Measurements from ENCODE around the gene SRSF11. TPM values are rescaled to one million over a fixed set of nuclear protein-coding genes. Genes with fewer than 3 reads are reported as not detected.

The SRSF11 gene
- total and polyA plus RNA-seq, 2 of the 8 experiments (the other 6 are each of a cell fraction or from before 2014, with no cell fraction given): 183 to 260 TPM

GRCh38 chr1:70202173-70202758, 18.9 kb upstream of the SRSF11 start:
- H3K23me2 ChIP-seq (ENCODE audit: low read depth, low read length): 0 out of 2 replicates have a peak, but pooled peaks cover 1% of the 10 kb centered on the region
- TF ChIP-seq SIX5 (IDR thresholded peaks at IDR 0.05; ENCODE audit: low read depth, low read length) (no peak), KDM5A (IDR thresholded peaks at IDR 0.05; ENCODE audit: low read length) (no peak), POU5F1 (IDR thresholded peaks at IDR 0.05; ENCODE audit: low read depth, low read length) (no peak)
- no peak overlapping the region for H2BK120ac ChIP-seq (replicated peaks; ENCODE audit: low read depth, low read length)
- H3K79me1 ChIP-seq (ENCODE audit: low read depth, low read length): peaks cover 2% of the 10 kb centered on the region
- H3K27ac ChIP-seq (ENCODE audit: low read depth, low read length): no peak overlapping the region
- H3K14ac ChIP-seq (ENCODE audit: insufficient read length): no peak overlapping the region
- H4K5ac ChIP-seq (ENCODE audit: insufficient read length, low read depth, low read length): no peak overlapping the region
- no peak overlapping the region for H4K91ac ChIP-seq (replicated peaks; ENCODE audit: insufficient read length, low read length)
- H3K4ac ChIP-seq (replicated peaks; ENCODE audit: insufficient read length, low read depth, low read length): no peak overlapping the region
- H3K9me3 ChIP-seq (ENCODE audit: insufficient read depth in 2 of 2, low read depth in 1 of 2, low read length in 1 of 2): no peaks in the 10 kb centered on the region
- no peak for FAIRE-seq
- H2AK5ac ChIP-seq (ENCODE audit: low read depth, low read length): no peak overlapping the region
- H2BK5ac ChIP-seq (ENCODE audit: low read depth, low read length): no peak overlapping the region
- H3K56ac ChIP-seq (replicated peaks; ENCODE audit: insufficient read length, low read depth, low read length): no peak overlapping the region
- 78% methylated on average over 2 of the region's 2 CpGs; no CpG with 5 or more reads in 1 of the 2 experiments for WGBS, 2 experiments (ENCODE audit: extremely low coverage in 1 of 2, insufficient coverage in 1 of 2, insufficient read length in 1 of 2, insufficient replicate concordance in 2 of 2, low coverage in 1 of 2, low lambda C conversion rate in 2 of 2, missing lambda C conversion rate in 1 of 2)
- H4K8ac ChIP-seq (ENCODE audit: extremely low read depth, insufficient read depth, low read length): no peak overlapping the region
- no peak overlapping the region for H2BK12ac ChIP-seq (ENCODE audit: low read depth, low read length)
- no peak overlapping the region for H2BK15ac ChIP-seq (ENCODE audit: low read length)
- no peaks in the 10 kb centered on the region; a peak in 1 of 8 replicates for H3K36me3 ChIP-seq (ENCODE audit: control insufficient read depth in 2 of 4, insufficient read depth in 4 of 4, low read length in 3 of 4)
- peaks cover 0 to 3% (median 0%) of the 10 kb centered on the region in 4 experiments; a peak in 1 of 7 replicates for H3K4me1 ChIP-seq (replicated peaks in 1 of 4; ENCODE audit: control insufficient read depth in 3 of 4, insufficient read depth in 4 of 4, low read length in 3 of 4)
- no peak overlapping the region for H2AFZ ChIP-seq (ENCODE audit: low read length)
- no peak overlapping the region for H2BK20ac ChIP-seq (ENCODE audit: low read length)
- no peak for DNase-seq (ENCODE audit: low read depth in 1 of 2, low spot score in 2 of 2)
- peaks cover 0 to 1% of the 10 kb centered on the region in 2 experiments for H4K20me1 ChIP-seq (replicated peaks in 1 of 2; ENCODE audit: control insufficient read depth in 1 of 2, insufficient read depth in 2 of 2, low read length in 2 of 2)
- H3K18ac ChIP-seq (ENCODE audit: extremely low read depth, low read length): no peak overlapping the region
- no peak overlapping the region for H3K4me3 ChIP-seq (ENCODE audit: extremely low read depth in 1 of 4, insufficient read depth in 2 of 4, low read depth in 3 of 4, low read length in 4 of 4)
- H3K79me2 ChIP-seq (ENCODE audit: control insufficient read depth in 1 of 2, insufficient read depth in 2 of 2, low read length in 2 of 2): peaks cover 6 to 82% of the 10 kb centered on the region in 2 experiments
- ChIA-PET POLR2A (ENCODE audit: partially characterized antibody) (interaction anchor here (1.3 kb wide), 2 partner anchors 14 to 19 kb away, joined by 4 read pairs; partner anchors contain the start of gene SRSF11), CTCF (ENCODE audit: partially characterized antibody) (no interaction called here)
- no peaks in the 10 kb centered on the region for H3K27me3 ChIP-seq (replicated peaks in 1 of 4; ENCODE audit: control insufficient read depth in 3 of 4, extremely low read depth in 1 of 4, insufficient read depth in 3 of 4, low read length in 3 of 4)
- H3K9ac ChIP-seq (replicated peaks in 1 of 4; ENCODE audit: extremely low read depth in 1 of 4, low read depth in 3 of 4, low read length in 3 of 4): no peak overlapping the region
- H3K4me2 ChIP-seq (ENCODE audit: insufficient read depth in 1 of 2, low read depth in 2 of 2, low read length in 2 of 2): no peak overlapping the region
- H3K23ac ChIP-seq (ENCODE audit: insufficient read length): no peak overlapping the region
